SU-DHL-6 (cell line): Measurements from ENCODE around the gene PTPRG.

Source experiments
- EZH2phosphoT487 ChIP-seq: fragments of 200-600 bp; sonication (generic), shearing (Covaris generic); conservative IDR thresholded peaks from 2 replicates; pipeline ENCODE4 v1.6.1; 2018; ENCODE audit warnings: mild to moderate bottlenecking, antibody characterized with exemption, low read length, moderate library complexity, mixed read lengths
- TF ChIP-seq, protein P1 (sequence below): fragments of 200-600 bp; sonication (generic); IDR thresholded peaks from one replicate; pipeline ENCODE4 v1.5.1; 2017; ENCODE audit warnings: antibody characterized with exemption, mild to moderate bottlenecking, low read length, moderate library complexity; ENCODE audit not compliant: insufficient read depth, poor library complexity, severe bottlenecking

DNA sequence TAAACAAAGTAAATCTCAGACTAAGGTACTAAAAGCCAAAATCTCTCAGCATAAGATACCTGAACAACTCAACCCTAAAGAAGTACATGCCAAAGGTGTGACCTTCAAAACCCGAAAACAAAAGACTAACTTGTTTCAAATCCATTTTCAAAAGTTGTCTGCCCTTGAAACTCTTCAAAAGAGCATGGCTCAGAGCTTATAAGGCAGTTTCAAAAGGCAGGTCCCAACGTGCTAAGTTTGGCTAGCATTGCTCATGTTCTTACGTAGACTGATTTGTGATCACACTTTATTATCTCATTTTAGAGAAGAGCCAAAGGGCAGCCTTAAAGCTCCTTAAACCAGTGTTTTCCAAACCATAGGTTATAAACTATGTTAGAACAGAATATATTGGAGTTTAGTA is 699.8 kb downstream of the PTPRG start:
- TF ChIP-seq, protein P1, sequence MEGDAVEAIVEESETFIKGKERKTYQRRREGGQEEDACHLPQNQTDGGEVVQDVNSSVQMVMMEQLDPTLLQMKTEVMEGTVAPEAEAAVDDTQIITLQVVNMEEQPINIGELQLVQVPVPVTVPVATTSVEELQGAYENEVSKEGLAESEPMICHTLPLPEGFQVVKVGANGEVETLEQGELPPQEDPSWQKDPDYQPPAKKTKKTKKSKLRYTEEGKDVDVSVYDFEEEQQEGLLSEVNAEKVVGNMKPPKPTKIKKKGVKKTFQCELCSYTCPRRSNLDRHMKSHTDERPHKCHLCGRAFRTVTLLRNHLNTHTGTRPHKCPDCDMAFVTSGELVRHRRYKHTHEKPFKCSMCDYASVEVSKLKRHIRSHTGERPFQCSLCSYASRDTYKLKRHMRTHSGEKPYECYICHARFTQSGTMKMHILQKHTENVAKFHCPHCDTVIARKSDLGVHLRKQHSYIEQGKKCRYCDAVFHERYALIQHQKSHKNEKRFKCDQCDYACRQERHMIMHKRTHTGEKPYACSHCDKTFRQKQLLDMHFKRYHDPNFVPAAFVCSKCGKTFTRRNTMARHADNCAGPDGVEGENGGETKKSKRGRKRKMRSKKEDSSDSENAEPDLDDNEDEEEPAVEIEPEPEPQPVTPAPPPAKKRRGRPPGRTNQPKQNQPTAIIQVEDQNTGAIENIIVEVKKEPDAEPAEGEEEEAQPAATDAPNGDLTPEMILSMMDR, result no peak
- TF ChIP-seq EZH2phosphoT487, result no peak
